ENCODE measurements around the gene RNF212. TPM values are rescaled to one million over a fixed set of nuclear protein-coding genes. Genes with fewer than 3 reads are reported as not detected.

The RNF212 gene
- total RNA-seq, 1 donor = 1.1 TPM

DNA sequence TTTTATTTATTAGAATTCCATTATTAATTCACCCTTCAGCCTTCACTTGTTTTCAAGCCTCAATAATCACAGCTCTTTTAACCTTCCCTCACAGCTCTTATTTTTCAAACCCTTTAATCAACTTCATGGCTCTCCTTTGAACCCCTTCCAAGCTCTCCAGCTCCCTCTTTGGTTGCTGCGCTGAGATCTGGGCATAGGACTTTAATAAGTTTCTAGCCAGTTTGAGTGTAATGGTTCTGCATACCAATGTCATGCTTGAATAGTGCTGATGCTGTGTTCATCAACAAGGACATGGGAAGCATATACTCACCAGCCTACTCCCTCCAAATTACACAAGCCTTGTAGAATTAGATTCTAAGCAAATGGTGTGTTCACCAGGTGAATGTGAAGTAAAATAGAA lies 3.5 kb upstream of the RNF212 start:
- DNase-seq (ENCODE audit: low read depth in 2 of 3, low spot score in 2 of 3) = peak in 1 of 3 donors; percentile 13

DNA sequence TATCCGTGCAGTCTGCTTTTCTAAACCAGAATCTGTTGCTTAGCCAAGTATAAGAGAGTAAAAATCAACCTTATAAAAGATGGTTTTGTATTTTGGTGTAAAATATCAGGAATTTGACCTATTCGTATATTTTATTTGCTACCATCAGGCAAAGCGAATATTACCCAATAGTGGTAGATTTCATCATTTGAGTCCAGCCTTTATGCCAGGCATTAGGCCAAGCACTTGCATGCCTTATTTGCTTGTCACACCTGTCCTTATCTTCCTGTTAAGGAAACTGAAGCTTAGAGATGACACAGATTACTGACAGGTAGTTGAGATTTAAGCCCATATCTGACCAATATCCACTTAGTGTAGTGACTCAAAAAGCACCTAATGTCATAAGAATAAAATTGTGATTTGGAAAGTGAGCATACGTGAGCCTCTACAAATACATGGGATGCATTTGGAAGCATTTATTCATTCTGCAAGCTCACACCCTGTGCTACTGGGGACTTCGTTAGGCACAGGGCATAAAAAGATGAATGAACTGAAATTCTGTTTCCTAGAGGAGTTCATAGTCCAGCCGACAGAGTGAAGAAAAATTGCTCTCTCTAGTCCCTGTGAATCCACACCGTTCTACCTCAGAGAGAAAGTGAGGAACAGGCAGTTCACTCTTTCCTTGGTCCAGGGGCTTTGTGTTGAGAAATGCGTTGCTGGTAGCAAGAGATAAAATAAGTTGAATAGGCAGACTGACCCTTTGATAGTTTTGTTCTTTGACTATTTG lies 2.3 kb upstream of the RNF212 start:
- DNase-seq (ENCODE audit: low read depth in 2 of 3, low spot score in 2 of 3) = no peak

DNA sequence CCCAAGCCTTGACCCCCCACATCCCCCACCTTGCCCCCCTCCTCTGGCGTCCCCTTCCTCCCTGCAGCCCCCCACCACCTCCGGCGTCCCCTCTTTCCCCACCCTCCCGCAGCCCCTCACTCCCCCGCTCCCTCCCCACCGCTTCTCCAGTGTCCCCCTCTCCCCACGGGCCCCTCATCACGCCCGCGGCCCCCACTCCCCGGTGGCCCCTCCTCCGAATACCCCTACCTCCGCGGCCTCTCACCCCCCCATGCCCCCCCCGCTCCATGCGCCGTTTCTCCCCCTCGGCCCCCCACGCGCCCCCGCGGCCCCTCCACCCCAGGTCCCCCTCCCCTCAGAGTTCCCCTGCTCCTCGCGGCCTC lies 562 bp downstream of the RNF212 start:
- DNase-seq (ENCODE audit: low read depth in 2 of 3, low spot score in 2 of 3) = no peak

DNA sequence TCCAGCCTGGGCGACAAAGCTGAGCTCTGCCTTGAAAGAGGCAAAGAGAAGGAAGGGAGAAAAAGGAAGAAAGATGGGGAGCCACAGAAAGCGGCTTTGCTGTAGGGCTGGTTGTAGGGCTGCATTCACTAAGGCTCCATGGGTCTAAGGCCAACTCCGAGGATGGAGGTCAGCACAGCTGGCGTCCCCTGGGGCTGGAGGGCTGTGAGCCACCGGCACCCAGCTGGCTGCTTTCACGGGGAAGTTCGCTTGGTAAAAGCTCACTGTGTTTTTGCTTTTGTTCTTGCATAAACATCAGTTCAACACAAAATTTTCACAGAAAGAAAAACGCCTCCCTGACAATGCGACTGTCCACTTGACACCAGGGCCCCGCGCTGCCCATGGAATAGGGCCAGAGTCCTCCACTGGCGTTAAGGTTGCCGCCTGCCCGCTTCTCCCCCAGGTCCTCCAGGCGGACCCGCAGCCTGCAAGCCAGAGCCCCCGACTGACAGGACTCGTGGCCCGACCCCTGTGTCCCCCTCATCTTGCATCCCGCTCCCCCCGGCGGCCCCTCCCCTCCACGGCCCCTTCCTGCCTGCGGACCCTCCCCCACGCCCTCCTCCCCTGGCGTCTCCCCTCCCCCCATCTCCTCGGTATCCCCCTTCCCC lies 1.1 kb downstream of the RNF212 start:
- no peak for DNase-seq (ENCODE audit: low read depth in 2 of 3, low spot score in 2 of 3)

DNA sequence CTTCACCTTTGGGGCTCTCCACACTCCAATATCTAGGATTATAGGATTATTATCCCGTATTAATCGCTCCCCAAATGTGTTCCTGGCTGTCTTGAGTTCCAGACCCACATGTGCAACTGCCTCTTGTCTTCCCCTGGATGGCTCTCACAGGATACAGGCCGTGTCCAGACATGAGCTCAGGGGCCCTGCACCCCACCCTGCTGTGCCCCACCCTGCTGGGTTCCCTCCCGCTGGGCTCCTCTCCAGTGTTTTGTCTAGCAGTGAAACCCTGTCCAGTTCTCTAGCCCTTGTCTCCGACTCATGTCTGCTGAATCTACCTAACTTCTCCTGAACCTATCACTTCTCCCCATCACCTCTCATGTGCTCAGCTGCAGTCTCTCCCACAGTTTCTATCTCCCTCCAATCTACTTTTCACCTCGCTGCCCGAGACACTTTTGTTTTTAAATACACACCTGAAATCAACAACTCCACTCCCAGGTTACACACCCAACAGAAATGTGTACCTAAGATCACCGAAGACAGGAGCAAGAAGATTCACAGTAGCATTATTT lies 2.0 kb downstream of the RNF212 start:
- no peak for DNase-seq (ENCODE audit: low read depth in 2 of 3, low spot score in 2 of 3)

DNA sequence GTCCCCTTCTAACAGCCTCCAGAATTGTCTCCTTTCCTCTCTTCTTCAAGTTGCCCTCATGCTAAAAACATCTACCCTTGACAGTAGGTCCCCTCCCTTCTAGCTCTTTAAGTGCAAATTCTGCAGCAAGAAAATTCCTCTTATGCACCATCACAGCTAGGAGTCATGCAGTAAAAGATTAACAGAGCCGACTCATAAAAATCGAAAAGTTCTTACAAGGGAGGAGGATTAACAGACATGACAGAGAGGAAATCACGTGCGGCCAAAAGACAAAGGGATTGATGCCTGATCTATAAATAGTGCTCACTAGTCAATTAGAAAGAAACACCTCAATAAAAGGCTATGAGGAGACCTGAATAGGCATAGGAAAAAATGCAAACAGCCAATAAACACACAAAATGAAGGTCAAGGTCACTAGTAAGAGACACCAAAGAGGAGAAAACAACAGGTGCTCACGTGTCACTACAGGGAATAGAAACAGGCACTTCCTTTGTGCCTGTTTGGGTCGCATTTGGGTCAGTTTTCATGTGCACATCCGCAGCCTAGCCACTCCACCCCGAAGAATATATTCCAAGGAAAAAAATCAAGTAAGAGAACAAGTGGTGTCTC lies 3.4 kb downstream of the RNF212 start:
- DNase-seq (ENCODE audit: low read depth in 2 of 3, low spot score in 2 of 3) = no peak

DNA sequence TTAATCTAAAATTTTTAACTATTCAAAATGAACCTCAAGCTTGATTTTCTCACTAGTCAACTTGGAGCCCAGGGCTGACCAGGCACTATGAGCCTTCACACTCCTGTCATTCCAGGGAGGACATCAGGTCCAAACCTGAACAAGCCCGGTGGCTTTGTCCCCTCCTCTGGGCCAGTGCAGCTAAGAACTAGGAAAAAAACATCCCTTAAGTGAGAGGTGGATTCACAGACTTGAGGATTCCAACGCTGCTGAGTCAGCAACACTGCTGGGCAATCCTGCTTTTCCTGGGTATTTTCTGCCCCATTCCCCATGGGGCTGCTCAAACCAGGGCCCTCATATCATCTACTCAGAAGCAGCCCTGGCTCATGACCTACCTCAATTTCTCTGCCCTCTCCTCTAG lies 4.0 kb downstream of the RNF212 start:
- no peak for DNase-seq (ENCODE audit: low read depth in 2 of 3, low spot score in 2 of 3)

DNA sequence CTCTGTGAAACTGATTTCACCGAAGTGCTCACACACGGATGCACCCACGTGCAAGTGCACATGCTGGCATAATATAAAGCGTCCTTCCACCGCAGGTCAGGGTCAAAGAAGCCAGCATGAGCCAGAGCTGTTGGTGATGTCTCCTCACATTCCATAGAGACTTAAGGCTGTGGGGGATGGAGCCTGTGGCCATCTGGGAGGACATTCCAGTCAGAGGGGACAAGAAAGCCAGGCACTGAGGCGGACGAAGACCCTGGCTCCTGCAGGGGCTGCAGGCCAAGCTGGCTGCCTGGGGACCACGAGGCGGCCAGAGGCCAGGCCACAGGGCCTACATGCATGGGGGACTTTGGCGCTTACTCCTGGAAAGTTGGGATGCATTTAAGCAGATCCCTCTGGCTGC lies 7.7 kb downstream of the RNF212 start:
- DNase-seq (ENCODE audit: low read depth in 2 of 3, low spot score in 2 of 3) = no peak

DNA sequence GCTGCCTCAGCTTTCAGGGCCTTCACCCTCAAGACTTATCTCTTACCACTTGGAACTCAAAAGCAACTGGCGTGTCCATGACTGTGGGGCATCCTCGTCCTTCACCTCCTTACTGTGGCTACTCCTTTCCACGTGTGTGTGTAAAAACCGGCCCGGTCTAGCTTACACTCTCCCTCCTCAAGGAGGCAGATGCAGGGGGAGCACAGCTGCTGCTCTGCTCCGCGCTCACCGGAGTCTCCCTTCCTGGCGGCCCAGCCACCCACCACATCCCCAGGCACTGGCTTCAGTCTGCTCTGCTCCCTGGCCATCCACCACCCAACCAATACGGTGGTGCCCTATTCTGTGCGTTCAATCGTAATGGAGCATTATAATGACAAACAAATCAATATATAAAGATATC lies 8.3 kb downstream of the RNF212 start:
- DNase-seq (ENCODE audit: low read depth in 2 of 3, low spot score in 2 of 3) = no peak

DNA sequence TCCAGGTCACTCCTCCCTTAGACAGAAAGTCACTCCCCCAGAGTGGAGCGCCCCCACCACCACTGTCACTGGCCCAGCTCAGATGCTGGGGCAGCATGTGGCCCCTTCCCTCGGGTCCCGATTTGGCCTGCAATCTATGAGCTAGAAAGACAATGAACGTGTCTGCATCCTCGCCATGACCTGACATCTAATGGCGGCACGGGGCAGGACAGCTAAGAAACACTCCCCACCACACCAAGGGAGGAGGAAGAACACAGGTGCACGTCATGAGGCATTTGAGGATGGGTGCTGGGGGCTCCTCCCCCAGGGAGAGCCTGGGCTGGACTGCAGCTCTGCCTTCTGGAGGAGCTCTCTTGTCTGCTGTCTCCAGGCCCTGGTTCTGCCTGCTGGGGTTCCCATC lies 8.7 kb downstream of the RNF212 start:
- DNase-seq (ENCODE audit: low read depth in 2 of 3, low spot score in 2 of 3) = no peak

DNA sequence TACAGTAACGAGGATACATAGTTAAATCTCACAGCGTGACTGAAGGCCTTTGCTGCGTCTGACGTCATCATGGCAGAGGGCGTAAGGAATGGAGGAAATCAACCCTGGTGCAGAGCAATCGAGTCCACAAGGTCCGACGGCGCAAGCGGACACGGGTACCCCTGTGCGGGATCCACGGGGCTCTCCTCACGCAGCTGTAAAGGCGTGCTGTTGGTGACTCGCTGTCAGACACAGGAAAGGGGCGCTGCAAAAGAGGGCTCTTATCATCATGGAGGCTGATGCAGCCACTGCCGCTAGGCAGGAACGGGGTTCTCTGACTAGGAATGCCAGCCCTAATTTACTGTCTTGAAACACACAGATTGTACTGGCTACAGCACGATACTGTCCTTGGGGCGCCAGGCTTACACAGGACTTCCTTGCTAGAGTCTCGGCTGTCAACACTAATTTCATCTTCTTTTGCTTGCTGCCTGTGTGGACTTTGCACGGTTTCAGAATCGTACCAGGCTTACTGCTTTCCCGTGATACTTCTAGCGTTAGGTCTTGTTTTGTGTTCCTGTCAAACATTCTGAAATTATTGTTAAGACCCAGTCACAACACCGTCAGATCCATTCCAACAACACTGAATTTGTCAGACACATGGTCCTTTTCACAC lies 13.6 kb downstream of the RNF212 start:
- no peak for DNase-seq (ENCODE audit: low read depth in 2 of 3, low spot score in 2 of 3)

DNA sequence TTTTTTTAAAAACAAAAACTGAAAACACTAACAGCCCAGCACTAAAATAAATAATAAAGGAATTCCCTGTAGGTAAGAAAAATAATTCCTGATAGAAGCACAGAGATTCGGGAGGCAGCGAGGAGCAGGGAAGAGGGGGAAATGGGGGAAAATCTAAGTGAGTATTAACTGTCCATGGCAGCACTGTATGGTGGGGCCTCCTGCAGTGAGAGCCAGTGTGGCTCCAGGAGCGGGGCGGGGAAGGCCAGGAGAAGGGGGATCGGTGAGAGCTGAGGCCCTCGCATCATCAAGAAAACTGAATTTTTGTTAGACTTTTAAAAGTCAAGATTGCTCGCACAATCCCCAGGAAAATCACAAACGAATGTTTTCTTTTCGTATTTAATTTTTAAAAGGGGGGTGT lies 14.1 kb downstream of the RNF212 start:
- DNase-seq (ENCODE audit: low read depth in 2 of 3, low spot score in 2 of 3) = no peak

DNA sequence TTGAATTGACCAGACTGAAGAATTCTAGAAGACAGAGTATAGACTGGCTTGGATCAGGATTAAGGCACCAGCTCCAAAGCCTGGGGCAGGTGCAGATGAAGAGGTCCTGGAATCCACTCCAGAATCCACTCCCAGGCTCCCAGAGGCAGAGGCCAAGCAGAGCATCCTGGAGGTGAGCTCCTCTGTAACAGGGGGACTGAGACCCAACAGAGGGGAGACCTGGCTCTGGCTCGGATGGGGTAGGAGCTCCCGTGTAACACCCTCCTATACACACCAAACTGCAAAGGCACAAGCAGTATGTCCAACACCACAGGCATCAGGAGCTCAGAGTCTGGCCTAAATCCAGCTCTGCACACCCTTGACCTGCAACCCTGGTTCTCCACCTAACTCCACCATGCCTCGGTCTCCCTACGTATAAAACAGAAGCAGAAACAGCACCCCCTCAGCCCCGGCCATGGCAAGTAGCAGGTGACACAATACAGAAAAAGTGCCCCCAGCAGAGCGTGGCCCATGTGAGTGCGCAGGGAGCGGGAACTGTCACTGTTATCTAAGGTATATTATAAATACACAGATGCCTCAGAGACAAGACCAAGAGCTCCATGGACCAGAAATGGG lies 14.9 kb downstream of the RNF212 start:
- no peak for DNase-seq (ENCODE audit: low read depth in 2 of 3, low spot score in 2 of 3)

DNA sequence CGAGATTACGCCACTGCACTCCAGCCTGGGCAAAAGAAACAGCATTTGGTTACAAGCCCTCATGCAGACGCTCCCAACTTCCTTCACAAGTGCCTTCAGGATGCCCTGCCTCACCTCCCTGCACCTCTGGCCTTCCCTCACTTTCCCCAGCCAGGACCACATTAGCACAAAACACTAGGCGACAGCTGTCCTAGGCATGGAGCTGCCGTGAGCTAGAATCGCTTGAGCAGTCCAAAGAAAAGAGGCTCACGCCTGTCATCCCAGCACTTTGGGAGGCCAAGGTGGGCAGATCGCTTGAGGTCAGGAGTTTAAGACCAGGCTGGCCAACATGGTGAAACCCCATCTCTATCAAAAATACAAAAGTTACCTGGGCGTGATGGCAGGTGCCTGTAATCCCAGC lies 15.8 kb downstream of the RNF212 start:
- DNase-seq (ENCODE audit: low read depth in 2 of 3, low spot score in 2 of 3) = no peak

DNA sequence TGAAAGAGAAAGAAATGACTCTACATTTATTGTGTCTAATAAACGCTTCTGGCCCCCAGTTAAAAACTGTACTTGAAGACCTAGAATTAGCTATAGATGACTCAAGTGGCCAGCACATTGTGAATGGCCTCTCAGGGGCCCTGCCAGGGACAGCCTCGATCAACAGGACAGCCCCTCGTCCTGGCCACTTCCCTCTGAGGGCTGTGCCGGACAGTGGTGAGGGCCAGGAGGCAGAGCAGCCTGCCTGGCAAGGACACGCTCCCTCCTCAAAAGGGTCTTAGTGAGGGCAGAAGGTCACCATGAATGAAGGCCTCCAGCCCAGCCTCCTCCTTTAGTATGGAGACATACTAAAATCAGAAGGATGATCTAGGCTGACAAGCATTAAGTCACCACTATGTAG lies 16.5 kb downstream of the RNF212 start:
- DNase-seq (ENCODE audit: low read depth in 2 of 3, low spot score in 2 of 3) = no peak

DNA sequence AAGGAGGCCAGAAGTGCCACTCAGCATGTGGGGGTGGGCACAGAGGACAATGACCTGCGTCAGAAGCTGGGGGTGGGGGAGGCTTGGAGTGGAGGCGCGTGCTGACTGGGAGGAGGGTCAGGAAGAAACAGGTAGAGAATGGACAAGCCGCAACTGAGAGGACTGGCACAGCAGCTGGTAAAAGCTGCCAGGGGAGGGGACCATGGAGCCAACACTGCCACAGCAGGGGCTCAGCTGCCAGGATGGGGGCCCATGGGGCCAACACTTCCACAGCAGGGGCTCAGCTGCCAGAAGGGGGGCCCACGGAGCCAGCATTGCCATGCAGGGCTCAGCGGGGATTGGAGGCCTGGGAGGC lies 19.1 kb downstream of the RNF212 start:
- DNase-seq (ENCODE audit: low read depth in 2 of 3, low spot score in 2 of 3) = no peak

DNA sequence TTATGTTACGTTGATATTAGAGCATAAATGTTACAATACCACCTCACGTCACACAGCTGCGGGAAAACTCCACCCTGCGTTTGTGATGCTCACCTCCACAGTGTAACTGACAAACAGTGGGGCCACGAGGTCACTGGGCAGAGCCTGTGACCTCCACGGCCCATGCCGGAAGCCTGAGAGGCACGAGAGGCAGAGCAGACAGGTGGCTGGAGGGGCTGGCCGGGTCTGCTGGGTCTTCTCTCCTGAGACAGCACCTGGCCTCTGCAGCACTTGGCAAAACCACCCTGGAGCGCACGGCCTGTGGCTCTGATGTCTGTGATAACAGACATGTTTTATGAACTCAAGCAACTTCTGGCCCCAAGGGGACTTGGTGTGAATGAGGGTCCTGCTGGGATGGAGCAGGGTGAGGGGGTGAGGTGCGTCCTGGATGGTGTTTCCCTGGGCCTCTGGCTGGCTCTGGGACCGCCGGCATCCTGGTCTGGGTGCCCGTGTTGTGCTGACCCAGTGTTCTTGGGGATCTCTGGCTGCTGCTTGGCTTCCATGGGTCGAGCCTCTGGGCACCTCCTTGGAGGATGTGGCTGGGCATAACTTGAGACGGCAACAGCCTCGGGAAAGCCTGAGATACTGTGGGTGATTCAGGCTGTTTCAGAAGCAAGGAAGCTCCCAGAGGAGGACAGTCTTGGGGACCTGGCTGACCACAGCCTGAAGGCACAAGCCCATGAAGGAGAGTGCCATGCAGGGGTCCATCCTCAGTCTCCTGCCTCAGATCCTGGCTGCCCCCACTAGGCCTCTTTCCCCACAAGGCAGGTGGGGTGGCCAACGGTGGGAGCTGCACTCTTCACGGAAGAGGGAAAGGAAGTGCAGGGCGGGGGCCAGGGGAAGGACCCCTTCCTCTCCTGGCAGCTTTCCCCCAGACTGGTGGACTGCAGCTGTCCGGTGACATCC lies 19.7 kb downstream of the RNF212 start:
- no peak for DNase-seq (ENCODE audit: low read depth in 2 of 3, low spot score in 2 of 3)

DNA sequence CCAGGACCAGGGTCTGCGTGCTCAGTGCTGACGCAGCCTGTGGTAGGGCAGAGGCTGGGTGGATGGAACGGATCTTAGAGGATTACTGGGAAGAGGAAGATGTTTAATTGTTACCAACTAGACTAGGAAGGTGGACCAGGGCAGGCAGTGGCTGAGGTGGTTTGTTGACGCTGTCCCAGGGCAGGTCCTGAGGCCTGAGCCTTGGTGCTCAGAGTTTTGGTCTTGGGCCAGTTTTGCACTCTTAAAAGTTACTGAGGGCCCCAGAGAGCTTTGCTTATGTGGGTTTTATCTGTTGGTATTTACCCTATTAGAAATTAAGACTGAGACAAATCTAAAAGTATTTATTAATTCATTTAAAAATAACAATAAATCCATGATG lies 20.4 kb downstream of the RNF212 start:
- no peak for DNase-seq (ENCODE audit: low read depth in 2 of 3, low spot score in 2 of 3)

DNA sequence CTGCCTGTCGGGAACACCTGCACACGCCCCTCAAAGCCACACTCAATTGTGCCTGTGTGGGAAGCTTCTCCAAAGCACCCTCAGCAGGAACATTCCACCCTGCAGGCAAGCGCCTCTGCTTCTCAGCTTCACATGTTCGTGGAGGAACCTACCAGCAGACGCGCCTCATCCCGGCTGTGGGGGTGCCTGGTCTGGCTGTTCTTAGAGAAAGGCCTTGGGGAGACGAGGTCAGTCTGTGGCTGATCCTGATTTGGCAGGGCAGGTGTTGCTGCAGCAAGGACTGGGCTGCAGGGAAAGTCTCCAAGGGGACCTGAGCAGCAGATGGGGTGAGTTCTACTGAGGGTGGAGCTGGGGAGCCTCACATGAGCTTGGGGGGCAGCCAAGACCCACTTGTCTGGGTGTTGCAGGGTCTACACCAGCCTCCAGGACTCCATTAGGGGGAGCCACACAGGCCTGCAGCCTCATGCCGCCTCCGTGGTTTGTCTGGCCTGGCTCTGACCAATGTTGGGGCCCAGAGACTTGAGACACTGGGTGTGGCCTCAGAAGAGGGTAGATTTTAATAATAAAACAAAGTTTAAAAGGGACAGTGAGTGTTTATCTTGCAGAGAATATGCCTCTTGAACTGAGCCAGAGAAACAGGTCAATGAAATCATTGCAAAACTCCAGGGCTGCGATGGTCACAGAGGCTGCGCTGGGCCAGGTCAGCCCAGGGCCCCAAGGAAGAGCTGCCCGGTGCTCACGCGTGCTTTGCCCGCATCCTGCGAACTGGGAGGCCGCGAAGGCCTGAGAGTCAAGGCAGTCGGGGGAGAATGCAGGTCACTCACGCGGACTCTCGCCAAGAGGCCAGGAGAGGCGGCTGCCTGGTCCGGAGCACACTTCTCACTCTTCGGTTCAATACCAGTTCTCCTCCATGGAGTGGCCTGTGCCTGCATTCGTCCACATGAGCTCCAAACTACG lies 21.1 kb downstream of the RNF212 start:
- DNase-seq (ENCODE audit: low read depth in 2 of 3, low spot score in 2 of 3) = no peak
